Thyroid gland (tissue), 4 donors: ENCODE measurements around the gene GOLGA2. TPM values are rescaled to one million over a fixed set of nuclear protein-coding genes. Genes with fewer than 3 reads are reported as not detected.

ENCODE experiments used
- DNase-seq, 2 donors: peaks; one replicate each; pipeline ENCODE4 v3.0.0-alpha.2; 2019
- H3K27ac ChIP-seq, 3 donors: fragments of 200-600 bp; sonication (generic); 1 replicate in 2 of 3; 2 replicates in 1 of 3; pipeline ENCODE4 v1.5.1; 2016 to 2019; ENCODE audit warnings: mild to moderate bottlenecking in 1 of 3, moderate library complexity in 1 of 3
- H3K27me3 ChIP-seq: fragments of 200-600 bp; sonication (generic); one replicate; pipeline ENCODE4 v1.5.1; 2019
- H3K36me3 ChIP-seq, 2 donors: fragments of 200-600 bp; sonication (generic); one replicate each; pipeline ENCODE4 v1.5.1; 2016 to 2019
- H3K4me1 ChIP-seq, 2 donors: fragments of 200-600 bp; sonication (generic); one replicate each; pipeline ENCODE4 v1.5.1; 2017 to 2019
- H3K4me3 ChIP-seq, 3 donors: fragments of 200-600 bp; sonication (generic); replicated peaks in 1 of 3; 1 replicate in 2 of 3; 2 replicates in 1 of 3; pipeline ENCODE4 v1.5.1; 2016; ENCODE audit warnings: mild to moderate bottlenecking in 1 of 3
- H3K9me3 ChIP-seq: fragments of 200-600 bp; sonication (generic); one replicate; pipeline ENCODE4 v1.5.1; 2017
- POLR2A ChIP-seq, 2 donors: fragments of 450-650 bp; IDR thresholded peaks; one replicate each; pipeline ENCODE4 v1.6.1; 2017; ENCODE audit warnings: antibody characterized with exemption in 2 of 2, mild to moderate bottlenecking in 2 of 2, moderate library complexity in 1 of 2
- WGBS, 2 donors: methylation state at CpG; one replicate each; pipeline ENCODE4 v1.1.5; 2017; 5-methylcytosine and 5-hydroxymethylcytosine counted together
- intact Hi-C: fragments of 100-400 bp; cut with DNase I; formaldehyde crosslinking; loops from one replicate; pipeline ENCODE4 v1.15.1; 2023
- total RNA-seq, 4 donors: library from RNA; depleted of rRNA; stranded (reverse); fragments of >200 nt; gene quantifications; one replicate each; pipeline ENCODE4 v1.2.3, GENCODE V29; 2016
- TF ChIP-seq, protein P1 (sequence below), 6 experiments: fragments of 200-600 bp in 3 of 6; fragments of 450-650 bp in 3 of 6; sonication (generic) in 3 of 6; IDR thresholded peaks; one replicate each; pipeline ENCODE4 v1.5.1; 2016 to 2019; ENCODE audit warnings: antibody characterized with exemption in 6 of 6, mild to moderate bottlenecking in 2 of 6, inconsistent platforms in 1 of 6, moderate library complexity in 1 of 6

The GOLGA2 gene
- total RNA-seq, 4 donors from 2014 or later, result 94.6 to 140 (median 118) TPM

DNA sequence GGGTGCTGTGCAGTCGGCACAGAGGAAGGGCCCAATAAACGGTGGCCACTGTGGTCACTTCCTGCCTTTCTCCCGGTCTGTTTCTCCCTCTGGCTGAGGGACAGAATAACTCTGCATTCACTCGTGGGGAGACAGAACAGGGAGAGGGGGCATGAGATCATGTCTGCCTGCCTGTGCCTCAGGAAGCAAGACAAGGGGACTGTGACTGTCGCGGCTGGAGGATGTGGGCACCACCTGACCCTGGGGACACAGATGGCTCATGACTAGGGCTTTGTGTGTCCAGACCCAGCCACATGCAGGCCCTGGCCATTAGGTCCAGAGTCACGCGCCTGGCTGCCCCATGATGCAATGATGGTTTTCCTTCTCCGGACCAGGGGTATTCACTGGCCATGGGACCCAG lies 40.6 kb upstream of the GOLGA2 start:
- DNase-seq, result no peak
- Histone ChIP-seq H3K4me1 (peaks cover 1 to 3% of the 10 kb centered on the region in 2 donors), H3K9me3 (no peaks in the 10 kb centered on the region), H3K27ac (no peak overlapping the region), H3K36me3 (peaks cover 13 to 30% of the 10 kb centered on the region in 2 donors), H3K27me3 (no peaks in the 10 kb centered on the region), H3K4me3 (no peak overlapping the region)
- intact Hi-C loops, result no loop called here
- 86 to 90% methylated on average over 9 of the region's 9 CpGs for WGBS, 2 donors
- TF ChIP-seq, protein P1, sequence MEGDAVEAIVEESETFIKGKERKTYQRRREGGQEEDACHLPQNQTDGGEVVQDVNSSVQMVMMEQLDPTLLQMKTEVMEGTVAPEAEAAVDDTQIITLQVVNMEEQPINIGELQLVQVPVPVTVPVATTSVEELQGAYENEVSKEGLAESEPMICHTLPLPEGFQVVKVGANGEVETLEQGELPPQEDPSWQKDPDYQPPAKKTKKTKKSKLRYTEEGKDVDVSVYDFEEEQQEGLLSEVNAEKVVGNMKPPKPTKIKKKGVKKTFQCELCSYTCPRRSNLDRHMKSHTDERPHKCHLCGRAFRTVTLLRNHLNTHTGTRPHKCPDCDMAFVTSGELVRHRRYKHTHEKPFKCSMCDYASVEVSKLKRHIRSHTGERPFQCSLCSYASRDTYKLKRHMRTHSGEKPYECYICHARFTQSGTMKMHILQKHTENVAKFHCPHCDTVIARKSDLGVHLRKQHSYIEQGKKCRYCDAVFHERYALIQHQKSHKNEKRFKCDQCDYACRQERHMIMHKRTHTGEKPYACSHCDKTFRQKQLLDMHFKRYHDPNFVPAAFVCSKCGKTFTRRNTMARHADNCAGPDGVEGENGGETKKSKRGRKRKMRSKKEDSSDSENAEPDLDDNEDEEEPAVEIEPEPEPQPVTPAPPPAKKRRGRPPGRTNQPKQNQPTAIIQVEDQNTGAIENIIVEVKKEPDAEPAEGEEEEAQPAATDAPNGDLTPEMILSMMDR (IDR thresholded peaks at IDR 0.05), result no peak
- TF ChIP-seq POLR2A (IDR thresholded peaks at IDR 0.05), result no peak

- 95 to 97% methylated on average over 4 of the region's 4 CpGs for WGBS, 2 donors
- no peak overlapping the region for H3K4me3 ChIP-seq
- no peaks in the 10 kb centered on the region for H3K27me3 ChIP-seq
- TF ChIP-seq POLR2A (IDR thresholded peaks at IDR 0.05), result no peak
- TF ChIP-seq, protein P1 (IDR thresholded peaks at IDR 0.05), result no peak
- peaks cover 29 to 46% of the 10 kb centered on the region in 2 donors for H3K36me3 ChIP-seq
- H3K4me1 ChIP-seq, result no peaks in the 10 kb centered on the region
- H3K9me3 ChIP-seq, result no peaks in the 10 kb centered on the region
- H3K27ac ChIP-seq, result no peak overlapping the region
- intact Hi-C loops, result no loop called here
- no peak for DNase-seq
These were observed 38.9 kb upstream of the GOLGA2 start for GRCh38 chr9:128314697-128315096.

DNA sequence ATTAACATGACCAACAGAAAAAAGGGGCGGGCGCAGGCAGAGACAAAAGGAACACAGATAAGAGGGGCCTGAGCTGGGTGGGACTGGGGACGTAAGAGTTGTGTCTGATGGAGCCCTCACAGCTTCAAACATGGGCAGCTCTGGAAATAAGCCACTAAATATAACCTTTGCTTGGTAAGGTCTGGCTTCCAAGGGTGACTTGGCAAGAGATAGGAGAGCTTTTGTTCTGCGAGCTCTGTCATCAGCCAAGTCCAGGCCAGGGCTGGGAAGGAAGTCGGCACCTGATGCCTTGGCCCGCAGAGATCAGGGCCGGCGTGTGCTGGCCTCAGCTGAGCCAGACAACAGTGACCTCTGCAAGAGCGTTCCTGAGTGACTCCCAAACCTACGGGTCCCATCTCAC lies 34.7 kb upstream of the GOLGA2 start:
- 80 to 84% methylated on average over 10 of the region's 10 CpGs for WGBS, 2 donors

DNA sequence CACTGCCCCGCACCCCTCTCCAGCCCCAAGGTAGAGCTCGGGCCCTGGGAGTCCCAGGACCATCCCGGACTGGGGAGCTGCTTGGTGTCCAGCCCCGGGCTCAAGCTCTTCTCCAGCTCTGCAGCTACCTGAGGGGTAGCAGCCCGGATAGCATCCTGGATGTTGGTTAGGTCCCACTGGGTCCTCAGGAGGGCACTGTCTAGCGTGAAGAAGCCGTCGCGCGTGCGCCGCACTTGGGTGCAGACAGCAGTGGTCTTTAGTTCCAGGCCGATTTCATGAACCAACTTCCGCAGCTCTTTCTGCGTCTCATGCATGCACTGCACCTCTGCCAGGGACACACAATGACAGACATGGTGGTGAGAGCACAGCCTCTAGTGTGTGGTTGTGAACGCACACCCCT lies 33.7 kb upstream of the GOLGA2 start:
- Histone ChIP-seq H3K9me3 (no peaks in the 10 kb centered on the region), H3K36me3 (peaks cover 24 to 31% of the 10 kb centered on the region in 2 donors), H3K4me1 (no peaks in the 10 kb centered on the region), H3K27me3 (no peaks in the 10 kb centered on the region), H3K27ac (no peak overlapping the region), H3K4me3 (no peak overlapping the region)
- WGBS, 2 donors, result 95 to 98% methylated on average over 13 to 15 of the region's 16 CpGs
- DNase-seq, result no peak
- intact Hi-C loops, result no loop called here
- TF ChIP-seq, protein P1 (IDR thresholded peaks at IDR 0.05), result no peak
- no peak for TF ChIP-seq POLR2A (IDR thresholded peaks at IDR 0.05)

More for the DNA sequence above, 34.7 kb upstream of the GOLGA2 start:
- Histone ChIP-seq H3K9me3 (no peaks in the 10 kb centered on the region), H3K4me1 (no peaks in the 10 kb centered on the region), H3K27me3 (no peaks in the 10 kb centered on the region), H3K4me3 (no peak overlapping the region), H3K27ac (no peak overlapping the region), H3K36me3 (peaks cover 32 to 36% of the 10 kb centered on the region in 2 donors)
- no peak for TF ChIP-seq POLR2A (IDR thresholded peaks at IDR 0.05)
- TF ChIP-seq, protein P1 (IDR thresholded peaks at IDR 0.05), result no peak
- no peak for DNase-seq
- intact Hi-C loops, result no loop called here

GRCh38 chr9:128304971-128305288 lies 29.1 kb upstream of the GOLGA2 start:
- H3K36me3 ChIP-seq, result peaks cover 7 to 10% of the 10 kb centered on the region in 2 donors
- TF ChIP-seq, protein P1 (IDR thresholded peaks at IDR 0.05), result no peak
- TF ChIP-seq POLR2A (IDR thresholded peaks at IDR 0.05), result no peak
- no peak overlapping the region for H3K27ac ChIP-seq
- H3K27me3 ChIP-seq, result no peaks in the 10 kb centered on the region
- H3K9me3 ChIP-seq, result no peaks in the 10 kb centered on the region
- DNase-seq, result no peak
- WGBS, 2 donors, result 70 to 76% methylated on average over 5 of the region's 5 CpGs
- H3K4me1 ChIP-seq, result no peaks in the 10 kb centered on the region
- intact Hi-C loops, result no loop called here
- H3K4me3 ChIP-seq, result no peak overlapping the region
